Activated CD4-positive, alpha-beta T cell treated with anti-CD3 and anti-CD28 coated beads, Interleukin-2, Interleukin-4, amounts not matched to agents 100 ng/mL and 50 ng/mL, durations not matched to agents 16 hours and 8 hours (primary cell): Measurements from ENCODE around the gene PTPN23.

Experiments used
- DNase-seq: peaks from one replicate; pipeline ENCODE4 v3.0.0-alpha.2; 2020; ENCODE audit warnings: low spot score

PTPN23 gene

DNA sequence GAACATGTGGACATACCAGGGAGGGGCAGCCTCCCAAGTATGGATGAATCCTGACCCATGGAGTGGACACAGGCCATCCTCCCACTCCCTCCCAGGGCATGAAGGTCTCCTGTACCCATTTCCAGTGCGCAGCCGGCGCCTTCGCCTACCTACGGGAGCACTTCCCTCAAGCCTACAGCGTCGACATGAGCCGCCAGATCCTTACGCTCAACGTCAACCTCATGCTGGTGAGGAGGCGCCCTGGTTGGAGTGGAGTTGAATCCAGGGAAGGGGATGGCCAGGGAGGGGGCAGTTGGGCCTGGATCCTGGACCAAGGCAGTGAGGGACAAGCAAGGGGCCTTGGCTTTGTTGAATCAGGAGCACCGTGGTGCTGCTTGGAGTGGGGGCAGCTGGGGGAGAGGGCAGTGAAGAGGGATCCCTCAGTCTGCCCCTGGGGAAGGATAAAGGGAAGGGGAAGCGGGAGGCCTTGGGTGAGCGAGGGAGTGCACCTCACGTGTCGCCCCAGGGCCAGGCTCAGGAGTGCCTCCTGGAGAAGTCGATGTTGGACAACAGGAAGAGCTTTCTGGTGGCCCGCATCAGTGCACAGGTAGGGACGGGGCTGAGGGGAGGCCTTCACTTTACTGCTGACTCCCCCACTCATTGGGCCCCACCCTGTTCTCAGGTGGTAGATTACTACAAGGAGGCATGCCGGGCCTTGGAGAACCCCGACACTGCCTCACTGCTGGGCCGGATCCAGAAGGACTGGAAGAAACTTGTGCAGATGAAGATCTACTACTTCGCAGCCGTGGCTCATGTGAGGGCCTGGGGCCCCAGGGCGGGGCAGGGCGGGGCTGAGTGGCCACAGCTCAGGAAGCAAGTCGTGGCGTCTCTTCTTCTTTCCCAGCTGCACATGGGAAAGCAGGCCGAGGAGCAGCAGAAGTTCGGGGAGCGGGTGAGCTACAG is 25.3 kb downstream of the PTPN23 start:
- DNase-seq = no peak

DNA sequence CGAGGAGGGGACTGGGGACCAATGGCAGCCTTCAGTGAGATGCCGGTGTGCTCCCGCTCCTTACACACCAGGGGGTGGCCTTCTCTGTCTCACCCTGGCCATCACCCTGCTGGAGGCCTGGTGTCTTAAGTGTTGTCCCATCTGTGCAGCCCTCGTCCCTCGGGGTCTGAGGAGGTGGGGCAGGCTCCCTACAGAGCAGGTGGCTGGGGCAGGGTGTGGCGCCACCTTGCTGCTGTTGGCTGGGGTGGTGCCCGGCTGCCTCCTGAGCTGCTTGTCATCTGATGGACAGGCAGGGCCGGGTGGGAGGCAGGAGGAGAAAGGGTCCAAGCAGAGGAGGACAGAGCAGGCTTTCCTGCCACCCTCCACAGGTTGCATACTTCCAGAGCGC is 25.9 kb downstream of the PTPN23 start:
- no peak for DNase-seq

DNA sequence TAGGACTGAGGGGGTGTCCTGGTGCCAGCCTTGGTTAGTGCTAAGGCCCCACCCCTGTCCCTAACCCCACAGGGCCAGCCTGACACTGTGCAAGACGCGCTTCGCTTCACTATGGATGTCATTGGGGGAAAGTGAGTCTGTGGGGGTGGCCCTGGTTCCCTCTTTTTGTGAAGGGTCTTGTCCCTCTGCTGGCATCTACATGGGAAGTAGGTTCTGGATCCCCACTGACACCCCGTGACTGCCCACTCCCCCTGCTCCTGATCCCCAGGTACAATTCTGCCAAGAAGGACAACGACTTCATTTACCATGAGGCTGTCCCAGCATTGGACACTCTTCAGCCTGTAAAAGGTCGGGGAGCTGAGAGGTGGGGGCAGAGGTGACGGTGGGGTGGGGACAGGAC is 26.4 kb downstream of the PTPN23 start:
- no peak for DNase-seq

DNA sequence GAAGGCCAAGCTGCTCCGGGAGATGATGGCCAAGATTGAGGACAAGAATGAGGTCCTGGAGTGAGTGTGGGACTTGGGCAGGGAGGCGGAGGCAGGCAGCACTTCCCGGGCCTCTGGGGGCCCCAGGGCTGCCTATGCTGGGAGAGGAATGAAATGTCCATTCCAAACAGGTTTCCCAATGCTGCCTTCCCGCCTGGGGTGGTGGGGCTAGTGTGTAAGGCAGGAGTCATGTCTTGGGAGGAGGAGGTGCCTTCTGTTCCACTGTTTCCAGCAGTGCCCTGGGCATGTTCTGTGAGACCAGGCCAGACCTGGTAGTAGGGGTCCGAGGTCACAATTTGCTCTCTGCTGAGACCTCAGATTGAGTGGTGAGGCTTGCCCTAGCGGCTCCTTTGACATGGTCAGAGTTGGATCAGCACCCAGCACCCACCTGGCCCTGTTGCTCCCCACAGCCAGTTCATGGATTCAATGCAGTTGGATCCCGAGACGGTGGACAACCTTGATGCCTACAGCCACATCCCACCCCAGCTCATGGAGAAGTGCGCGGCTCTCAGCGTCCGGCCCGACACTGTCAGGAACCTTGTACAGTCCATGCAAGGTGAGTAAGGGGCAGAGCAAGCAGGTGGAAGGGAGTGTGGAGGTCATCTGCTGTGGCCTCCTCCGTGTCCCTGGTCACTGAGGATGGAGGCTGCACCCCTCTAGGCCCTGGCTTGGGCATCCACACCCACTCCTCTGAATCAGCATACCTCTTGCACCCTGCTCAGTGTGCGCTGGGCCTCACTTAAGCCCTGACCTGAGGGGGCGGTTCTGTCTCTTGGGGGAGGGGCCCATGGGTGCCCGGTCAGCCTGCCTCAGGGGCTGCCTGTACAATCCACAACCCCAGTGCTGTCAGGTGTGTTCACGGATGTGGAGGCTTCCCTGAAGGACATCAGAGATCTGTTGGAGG is 27.3 kb downstream of the PTPN23 start:
- DNase-seq = no peak

DNA sequence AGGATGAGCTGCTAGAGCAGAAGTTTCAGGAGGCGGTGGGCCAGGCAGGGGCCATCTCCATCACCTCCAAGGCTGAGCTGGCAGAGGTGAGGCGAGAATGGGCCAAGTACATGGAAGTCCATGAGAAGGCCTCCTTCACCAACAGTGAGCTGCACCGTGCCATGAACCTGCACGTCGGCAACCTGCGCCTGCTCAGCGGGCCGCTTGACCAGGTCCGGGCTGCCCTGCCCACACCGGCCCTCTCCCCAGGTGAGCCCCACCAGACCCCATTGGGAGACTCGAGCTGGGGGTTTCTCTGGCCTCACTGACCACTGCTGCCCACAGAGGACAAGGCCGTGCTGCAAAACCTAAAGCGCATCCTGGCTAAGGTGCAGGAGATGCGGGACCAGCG is 28.0 kb downstream of the PTPN23 start:
- DNase-seq = no peak

DNA sequence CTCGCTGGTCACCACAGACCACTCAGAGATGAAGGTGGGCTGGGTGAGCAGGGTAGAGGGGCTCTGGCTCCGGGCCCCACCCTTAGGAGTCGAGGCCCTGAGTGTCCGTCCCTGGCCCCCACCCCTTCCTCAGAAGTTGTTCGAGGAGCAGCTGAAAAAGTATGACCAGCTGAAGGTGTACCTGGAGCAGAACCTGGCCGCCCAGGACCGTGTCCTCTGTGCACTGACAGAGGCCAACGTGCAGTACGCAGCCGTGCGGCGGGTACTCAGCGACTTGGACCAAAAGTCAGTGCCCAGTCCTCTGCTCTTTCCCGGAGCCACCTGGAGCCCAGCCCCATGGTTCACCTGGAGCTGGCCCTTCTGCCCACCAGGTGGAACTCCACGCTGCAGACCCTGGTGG is 28.5 kb downstream of the PTPN23 start:
- no peak for DNase-seq

DNA sequence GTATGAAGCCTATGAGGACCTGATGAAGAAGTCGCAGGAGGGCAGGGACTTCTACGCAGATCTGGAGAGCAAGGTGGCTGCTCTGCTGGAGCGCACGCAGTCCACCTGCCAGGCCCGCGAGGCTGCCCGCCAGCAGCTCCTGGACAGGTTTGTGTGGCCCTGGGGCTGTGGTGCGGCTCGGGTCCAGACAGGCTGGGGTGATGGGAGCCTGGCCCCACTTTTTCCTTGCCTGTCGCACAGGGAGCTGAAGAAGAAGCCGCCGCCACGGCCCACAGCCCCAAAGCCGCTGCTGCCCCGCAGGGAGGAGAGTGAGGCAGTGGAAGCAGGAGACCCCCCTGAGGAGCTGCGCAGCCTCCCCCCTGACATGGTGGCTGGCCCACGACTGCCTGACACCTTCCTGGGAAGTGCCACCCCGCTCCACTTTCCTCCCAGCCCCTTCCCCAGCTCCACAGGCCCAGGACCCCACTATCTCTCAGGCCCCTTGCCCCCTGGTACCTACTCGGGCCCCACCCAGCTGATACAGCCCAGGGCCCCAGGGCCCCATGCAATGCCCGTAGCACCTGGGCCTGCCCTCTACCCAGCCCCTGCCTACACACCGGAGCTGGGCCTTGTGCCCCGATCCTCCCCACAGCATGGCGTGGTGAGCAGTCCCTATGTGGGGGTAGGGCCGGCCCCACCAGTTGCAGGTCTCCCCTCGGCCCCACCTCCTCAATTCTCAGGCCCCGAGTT is 29.0 kb downstream of the PTPN23 start:
- no peak for DNase-seq

DNA sequence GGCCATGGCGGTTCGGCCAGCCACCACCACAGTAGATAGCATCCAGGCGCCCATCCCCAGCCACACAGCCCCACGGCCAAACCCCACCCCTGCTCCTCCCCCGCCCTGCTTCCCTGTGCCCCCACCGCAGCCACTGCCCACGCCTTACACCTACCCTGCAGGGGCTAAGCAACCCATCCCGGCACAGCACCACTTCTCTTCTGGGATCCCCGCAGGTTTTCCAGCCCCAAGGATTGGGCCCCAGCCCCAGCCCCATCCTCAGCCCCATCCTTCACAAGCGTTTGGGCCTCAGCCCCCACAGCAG is 29.5 kb downstream of the PTPN23 start:
- DNase-seq = no peak

DNA sequence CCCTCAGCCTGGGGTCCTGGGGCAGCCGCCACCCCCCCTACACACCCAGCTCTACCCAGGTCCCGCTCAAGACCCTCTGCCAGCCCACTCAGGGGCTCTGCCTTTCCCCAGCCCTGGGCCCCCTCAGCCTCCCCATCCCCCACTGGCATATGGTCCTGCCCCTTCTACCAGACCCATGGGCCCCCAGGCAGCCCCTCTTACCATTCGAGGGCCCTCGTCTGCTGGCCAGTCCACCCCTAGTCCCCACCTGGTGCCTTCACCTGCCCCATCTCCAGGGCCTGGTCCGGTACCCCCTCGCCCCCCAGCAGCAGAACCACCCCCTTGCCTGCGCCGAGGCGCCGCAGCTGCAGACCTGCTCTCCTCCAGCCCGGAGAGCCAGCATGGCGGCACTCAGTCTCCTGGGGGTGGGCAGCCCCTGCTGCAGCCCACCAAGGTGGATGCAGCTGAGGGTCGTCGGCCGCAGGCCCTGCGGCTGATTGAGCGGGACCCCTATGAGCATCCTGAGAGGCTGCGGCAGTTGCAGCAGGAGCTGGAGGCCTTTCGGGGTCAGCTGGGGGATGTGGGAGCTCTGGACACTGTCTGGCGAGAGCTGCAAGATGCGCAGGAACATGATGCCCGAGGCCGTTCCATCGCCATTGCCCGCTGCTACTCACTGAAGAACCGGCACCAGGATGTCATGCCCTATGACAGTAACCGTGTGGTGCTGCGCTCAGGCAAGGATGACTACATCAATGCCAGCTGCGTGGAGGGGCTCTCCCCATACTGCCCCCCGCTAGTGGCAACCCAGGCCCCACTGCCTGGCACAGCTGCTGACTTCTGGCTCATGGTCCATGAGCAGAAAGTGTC is 30.2 kb downstream of the PTPN23 start:
- DNase-seq = no peak

DNA sequence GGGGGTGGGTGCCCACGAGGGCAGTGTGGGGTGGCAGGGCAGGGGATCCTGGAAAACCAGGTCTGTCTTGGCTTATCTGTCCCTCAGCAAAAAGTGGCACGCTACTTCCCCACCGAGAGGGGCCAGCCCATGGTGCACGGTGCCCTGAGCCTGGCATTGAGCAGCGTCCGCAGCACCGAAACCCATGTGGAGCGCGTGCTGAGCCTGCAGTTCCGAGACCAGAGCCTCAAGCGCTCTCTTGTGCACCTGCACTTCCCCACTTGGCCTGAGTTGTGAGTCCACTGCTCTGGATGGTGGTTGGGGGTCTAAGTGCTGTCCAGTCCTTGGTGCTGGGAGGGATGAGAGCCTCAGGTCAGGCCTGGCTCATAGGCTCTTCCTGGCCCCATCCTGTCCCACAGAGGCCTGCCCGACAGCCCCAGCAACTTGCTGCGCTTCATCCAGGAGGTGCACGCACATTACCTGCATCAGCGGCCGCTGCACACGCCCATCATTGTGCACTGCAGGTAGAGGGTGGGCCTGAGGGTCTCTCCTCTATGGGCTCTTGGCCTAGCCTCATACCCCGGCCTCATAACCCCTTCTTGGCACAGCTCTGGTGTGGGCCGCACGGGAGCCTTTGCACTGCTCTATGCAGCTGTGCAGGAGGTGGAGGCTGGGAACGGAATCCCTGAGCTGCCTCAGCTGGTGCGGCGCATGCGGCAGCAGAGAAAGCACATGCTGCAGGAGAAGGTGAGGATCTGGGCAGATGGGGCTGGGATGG is 31.1 kb downstream of the PTPN23 start:
- DNase-seq = no peak

DNA sequence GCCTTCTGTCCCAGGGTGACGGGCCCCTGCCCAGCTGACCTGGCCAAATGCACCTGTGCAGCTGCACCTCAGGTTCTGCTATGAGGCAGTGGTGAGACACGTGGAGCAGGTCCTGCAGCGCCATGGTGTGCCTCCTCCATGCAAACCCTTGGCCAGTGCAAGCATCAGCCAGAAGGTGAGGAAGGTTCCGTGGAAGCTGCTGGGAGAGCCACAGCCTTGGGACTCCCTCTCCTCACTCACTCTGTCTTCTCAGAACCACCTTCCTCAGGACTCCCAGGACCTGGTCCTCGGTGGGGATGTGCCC is 31.6 kb downstream of the PTPN23 start:
- no peak for DNase-seq

DNA sequence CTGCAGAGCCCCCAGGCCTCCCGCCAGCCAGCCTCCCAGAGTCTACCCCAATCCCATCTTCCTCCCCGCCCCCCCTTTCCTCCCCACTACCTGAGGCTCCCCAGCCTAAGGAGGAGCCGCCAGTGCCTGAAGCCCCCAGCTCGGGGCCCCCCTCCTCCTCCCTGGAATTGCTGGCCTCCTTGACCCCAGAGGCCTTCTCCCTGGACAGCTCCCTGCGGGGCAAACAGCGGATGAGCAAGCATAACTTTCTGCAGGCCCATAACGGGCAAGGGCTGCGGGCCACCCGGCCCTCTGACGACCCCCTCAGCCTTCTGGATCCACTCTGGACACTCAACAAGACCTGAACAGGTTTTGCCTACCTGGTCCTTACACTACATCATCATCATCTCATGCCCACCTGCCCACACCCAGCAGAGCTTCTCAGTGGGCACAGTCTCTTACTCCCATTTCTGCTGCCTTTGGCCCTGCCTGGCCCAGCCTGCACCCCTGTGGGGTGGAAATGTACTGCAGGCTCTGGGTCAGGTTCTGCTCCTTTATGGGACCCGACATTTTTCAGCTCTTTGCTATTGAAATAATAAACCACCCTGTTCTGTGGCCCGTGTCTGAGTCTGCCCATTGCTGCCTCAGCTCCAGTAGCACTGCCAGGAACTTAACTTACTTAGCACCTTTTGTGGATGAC is 32.2 kb downstream of the PTPN23 start:
- DNase-seq = no peak

DNA sequence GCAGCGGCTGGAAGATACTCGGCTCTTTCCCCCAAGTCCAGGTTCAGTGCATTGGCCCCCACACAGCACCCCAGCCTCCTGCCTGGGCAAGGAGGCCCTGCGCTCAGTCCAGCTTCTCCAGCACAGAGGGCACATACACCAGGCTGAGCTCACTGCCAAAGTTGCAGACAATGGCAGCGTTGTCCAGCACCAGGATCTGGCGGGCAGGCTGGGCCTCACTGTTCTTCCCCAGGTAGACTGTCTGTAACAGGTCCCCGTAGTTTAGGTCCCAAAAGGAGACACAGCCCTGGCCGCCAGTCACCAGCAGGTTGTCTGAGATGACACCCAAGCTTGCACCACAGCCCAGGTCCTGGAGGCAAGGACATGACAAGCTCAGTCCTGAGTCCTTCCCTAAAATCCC is 32.9 kb downstream of the PTPN23 start:
- DNase-seq = no peak

DNA sequence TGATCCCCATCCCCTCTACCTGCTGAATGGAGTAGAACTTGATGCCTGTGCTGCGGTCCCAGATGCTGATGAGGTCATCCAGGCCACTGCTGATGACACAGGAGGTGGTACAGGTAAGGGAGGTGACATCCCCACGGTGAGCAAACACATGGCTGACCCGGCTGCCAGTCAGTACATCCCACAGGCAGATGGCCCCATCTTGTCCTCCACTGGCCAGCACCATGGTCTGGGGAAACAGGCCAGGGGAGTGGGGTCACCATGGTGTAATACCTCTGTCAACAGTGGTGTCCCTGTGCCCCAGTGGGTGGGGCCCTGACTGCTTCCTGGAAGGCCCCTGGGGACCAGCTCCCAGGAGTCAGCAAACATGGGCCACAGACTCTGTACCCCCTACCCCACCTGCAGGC is 33.3 kb downstream of the PTPN23 start:
- no peak for DNase-seq

DNA sequence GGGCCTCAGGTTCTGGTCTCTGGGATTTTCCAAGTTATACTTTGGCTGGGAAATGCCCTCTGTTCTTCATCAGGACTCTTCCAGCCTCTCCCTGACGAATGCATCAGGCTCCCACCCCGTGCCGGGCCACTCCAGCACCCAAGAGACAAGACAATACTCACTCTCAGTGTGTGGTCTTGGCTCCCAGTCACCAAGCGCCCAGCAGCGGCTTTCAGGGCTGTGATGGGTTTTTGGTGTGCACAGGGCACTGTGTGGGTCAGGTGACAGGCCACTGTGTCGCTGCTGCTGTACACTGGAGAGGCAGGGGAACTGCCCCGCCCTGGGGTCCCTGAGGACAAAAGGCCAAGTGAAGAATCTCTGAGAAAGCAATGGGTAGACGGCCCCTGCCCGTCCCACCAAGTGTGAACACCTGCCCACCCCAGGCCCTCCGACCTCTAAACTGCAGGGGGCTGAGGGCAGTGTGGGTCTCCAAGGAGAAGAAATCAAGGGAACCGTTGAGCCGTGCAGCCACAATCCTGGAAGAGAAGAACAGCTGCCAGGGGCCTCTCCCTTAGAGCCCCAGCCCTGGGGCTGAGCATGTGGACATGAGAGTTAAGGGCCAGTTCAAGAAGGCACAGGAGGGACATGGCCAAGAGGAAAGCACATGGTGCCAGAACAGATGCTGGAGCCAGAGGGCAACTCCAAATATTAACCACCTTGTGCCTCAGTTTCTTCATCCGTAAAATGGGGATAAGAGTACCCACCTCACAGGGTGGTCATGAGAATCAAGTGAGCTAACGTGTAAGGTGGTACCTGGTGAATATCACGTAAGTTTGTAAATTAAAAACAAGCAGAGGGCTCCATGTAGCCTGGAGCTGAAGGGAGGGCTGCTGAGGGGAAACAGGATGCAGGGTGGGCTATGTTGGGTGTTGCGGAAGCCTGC is 34.1 kb downstream of the PTPN23 start:
- no peak for DNase-seq

DNA sequence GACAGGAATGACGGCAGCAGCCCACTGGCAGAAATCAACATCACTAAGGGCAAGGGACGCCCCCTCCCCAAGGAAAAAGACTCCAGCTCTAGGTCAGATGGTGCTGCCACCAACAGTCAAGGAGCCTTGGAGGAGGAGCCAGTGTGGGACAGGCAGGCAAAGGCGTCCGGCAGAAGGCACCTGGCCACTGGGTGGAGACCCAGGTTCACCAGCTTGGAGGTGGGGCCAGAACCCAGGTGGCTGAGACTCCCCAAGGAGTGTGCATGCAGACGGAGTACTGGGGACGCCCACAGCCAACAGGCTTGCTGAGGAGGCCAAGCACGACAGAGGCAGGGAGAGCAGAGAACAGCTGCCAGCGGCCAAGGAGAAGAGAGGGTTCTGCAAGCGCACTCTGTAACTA is 35.2 kb downstream of the PTPN23 start:
- DNase-seq = no peak

DNA sequence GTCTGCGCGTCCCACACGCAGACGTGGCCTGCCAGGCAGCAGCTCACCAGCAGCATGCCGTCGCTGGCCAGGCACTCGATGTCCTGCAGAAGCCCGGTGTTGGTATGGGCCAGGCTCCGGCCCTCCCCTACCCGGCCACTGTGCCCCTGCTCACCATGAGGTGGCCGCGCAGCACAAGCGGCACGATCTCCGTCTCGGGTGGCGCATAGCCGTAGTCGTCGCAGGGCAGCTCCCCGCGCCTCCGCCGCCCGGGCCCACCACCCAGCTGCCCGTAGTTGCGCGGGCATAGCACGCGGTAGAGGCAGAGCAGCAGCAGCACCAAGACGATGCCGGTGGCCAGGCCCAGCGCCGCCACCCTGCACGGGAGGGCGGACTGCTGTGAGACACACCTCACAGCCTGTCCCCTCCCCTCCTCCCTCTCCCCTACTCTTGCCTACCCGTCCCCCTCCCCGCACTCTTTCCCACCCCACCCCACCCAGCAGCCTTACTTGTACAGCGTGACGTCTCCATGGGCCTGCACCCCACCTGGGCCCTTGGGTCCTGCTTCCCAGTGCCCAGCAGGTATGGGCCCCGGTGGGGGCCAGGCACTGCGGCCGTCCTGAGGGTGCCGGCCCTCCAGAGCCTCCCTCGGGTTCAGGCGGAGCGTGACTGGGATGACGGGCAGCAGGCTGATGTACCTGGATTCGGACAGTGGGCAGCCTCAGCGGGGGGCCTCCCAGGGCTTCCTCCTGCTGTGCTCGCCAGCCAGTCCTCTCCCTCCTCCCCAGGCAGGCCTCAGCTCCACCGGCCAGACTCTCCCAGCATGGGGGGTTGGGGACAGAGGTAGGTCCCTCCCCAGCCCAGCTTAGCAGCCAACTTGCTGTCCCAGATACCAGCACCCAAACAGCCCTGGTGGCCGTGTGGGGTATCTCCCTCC is 37.6 kb downstream of the PTPN23 start:
- DNase-seq = peak; percentile 13
